HEK293 (cell line): ENCODE results near the gene PPP2R2B.

ENCODE experiments used
- CTCF ChIA-PET: fragments of 350-600 bp; formaldehyde crosslinking; extraction: SDS; loops from one replicate; lab custom pipeline; 2021; ENCODE audit warnings: antibody characterized with exemption; lab: Yijun Ruan, JAX
- POLR2A ChIA-PET: fragments of 300-600 bp; formaldehyde crosslinking; extraction: SDS; loops from one replicate; lab custom pipeline; 2020; ENCODE audit warnings: antibody characterized with exemption, inconsistent platforms; lab: Yijun Ruan, JAX
- H3K27ac ChIP-seq: fragments of 200-500 bp; sonication (Bioruptor generic); 2 replicates; pipeline ENCODE4 v1.5.1; 2014; ENCODE audit warnings: low read depth, low read length, control low read depth, inconsistent platforms; ENCODE audit errors: extremely low read depth
- H3K36me3 ChIP-seq, 2 experiments: fragments of 200-500 bp in 1 of 2; sonication (Bioruptor generic) in 1 of 2; 1 replicate in 1 of 2; 2 replicates in 1 of 2; pipeline ENCODE4 v1.5.1; 2014 to 2017; ENCODE audit warnings: inconsistent platforms in 2 of 2, low read length in 2 of 2; ENCODE audit not compliant: control insufficient read depth in 2 of 2, insufficient read depth in 1 of 2
- H3K4me1 ChIP-seq: fragments of 200-500 bp; sonication (Bioruptor generic); 2 replicates; pipeline ENCODE4 v1.5.1; 2014; ENCODE audit warnings: mild to moderate bottlenecking, low read length, inconsistent platforms; ENCODE audit not compliant: control insufficient read depth, insufficient read depth
- H3K4me3 ChIP-seq: 2 replicates; pipeline ENCODE4 v1.5.1; 2011; ENCODE audit warnings: low read depth, mild to moderate bottlenecking, control low read depth, low read length, moderate library complexity
- H3K9me3 ChIP-seq: fragments of 200-500 bp; sonication (Bioruptor generic); 2 replicates; pipeline ENCODE4 v1.5.1; 2014; ENCODE audit warnings: low read depth, low read length, inconsistent platforms; ENCODE audit not compliant: control insufficient read depth, insufficient read depth
- ATF2 ChIP-seq: fragments of 450-650 bp; formaldehyde crosslinking; IDR thresholded peaks from 2 replicates; pipeline ENCODE4 v1.5.1; 2016; ENCODE audit warnings: missing biosample characterization, missing genetic modification characterization, low read depth
- KLF16 ChIP-seq: fragments of 450-650 bp; formaldehyde crosslinking; IDR thresholded peaks from 2 replicates; pipeline ENCODE4 v1.5.1; 2017; ENCODE audit warnings: missing biosample characterization, missing genetic modification characterization
- KLF8 ChIP-seq: fragments of 450-650 bp; formaldehyde crosslinking; IDR thresholded peaks from 2 replicates; pipeline ENCODE4 v1.5.1; 2016; ENCODE audit warnings: missing biosample characterization, missing genetic modification characterization
- MEIS1 ChIP-seq: sonication (generic); formaldehyde crosslinking; IDR thresholded peaks from 2 replicates; pipeline ENCODE4 v1.8.1; 2022; ENCODE audit warnings: missing genetic modification reagents, mild to moderate bottlenecking, borderline replicate concordance
- PATZ1 ChIP-seq: fragments of 450-650 bp; formaldehyde crosslinking; IDR thresholded peaks from 2 replicates; pipeline ENCODE4 v1.5.1; 2016; ENCODE audit warnings: missing biosample characterization, missing genetic modification characterization
- PRDM2 ChIP-seq: fragments of 450-650 bp; formaldehyde crosslinking; IDR thresholded peaks from 2 replicates; pipeline ENCODE4 v1.5.1; 2016; ENCODE audit warnings: missing biosample characterization, missing genetic modification characterization, borderline replicate concordance
- REST ChIP-seq: fragments of 450-650 bp; formaldehyde crosslinking; IDR thresholded peaks from 2 replicates; pipeline ENCODE4 v1.5.1; 2016; ENCODE audit warnings: missing biosample characterization, missing genetic modification characterization
- YY1 ChIP-seq: fragments of 450-650 bp; formaldehyde crosslinking; IDR thresholded peaks from 2 replicates; pipeline ENCODE4 v1.5.1; 2018; ENCODE audit warnings: missing biosample characterization, missing genetic modification characterization
- ZBTB7A ChIP-seq: fragments of 450-650 bp; formaldehyde crosslinking; IDR thresholded peaks from 2 replicates; pipeline ENCODE4 v1.5.1; 2016; ENCODE audit warnings: low read depth, missing biosample characterization, missing genetic modification characterization
- ZFP3 ChIP-seq: fragments of 450-650 bp; formaldehyde crosslinking; IDR thresholded peaks from 2 replicates; pipeline ENCODE4 v1.5.1; 2016; ENCODE audit warnings: low read depth, missing biosample characterization, missing genetic modification characterization
- ZNF140 ChIP-seq: fragments of 450-650 bp; formaldehyde crosslinking; IDR thresholded peaks from 2 replicates; pipeline ENCODE4 v1.5.1; 2016; ENCODE audit warnings: missing biosample characterization, missing genetic modification characterization
- ZNF148 ChIP-seq: fragments of 450-650 bp; formaldehyde crosslinking; IDR thresholded peaks from 2 replicates; pipeline ENCODE4 v1.5.0; 2017; ENCODE audit warnings: missing biosample characterization, missing genetic modification characterization, borderline replicate concordance
- ZNF169 ChIP-seq: fragments of 450-650 bp; formaldehyde crosslinking; IDR thresholded peaks from 2 replicates; pipeline ENCODE4 v1.5.1; 2016; ENCODE audit warnings: missing biosample characterization, missing genetic modification characterization
- ZNF211 ChIP-seq: fragments of 450-650 bp; formaldehyde crosslinking; IDR thresholded peaks from 2 replicates; pipeline ENCODE4 v1.5.1; 2016; ENCODE audit warnings: low read depth, missing biosample characterization, missing genetic modification characterization
- ZNF341 ChIP-seq: fragments of 450-650 bp; formaldehyde crosslinking; IDR thresholded peaks from 2 replicates; pipeline ENCODE4; 2016; ENCODE audit warnings: low read depth, missing biosample characterization, missing genetic modification characterization
- ZNF37A ChIP-seq: fragments of 450-650 bp; IDR thresholded peaks from 2 replicates; pipeline ENCODE4 v1.5.1; 2018; ENCODE audit warnings: missing biosample characterization, missing genetic modification characterization
- ZNF416 ChIP-seq: fragments of 450-650 bp; formaldehyde crosslinking; IDR thresholded peaks from 2 replicates; pipeline ENCODE4 v1.5.1; 2016; ENCODE audit warnings: missing biosample characterization, missing genetic modification characterization
- ZNF510 ChIP-seq: fragments of 450-650 bp; formaldehyde crosslinking; IDR thresholded peaks from 2 replicates; pipeline ENCODE4 v1.5.1; 2018; ENCODE audit warnings: mild to moderate bottlenecking, missing genetic modification characterization, missing biosample characterization; ENCODE audit not compliant: insufficient replicate concordance
- ZNF560 ChIP-seq: fragments of 450-650 bp; formaldehyde crosslinking; IDR thresholded peaks from 2 replicates; pipeline ENCODE4 v1.5.1; 2017; ENCODE audit warnings: missing biosample characterization, missing genetic modification characterization, borderline replicate concordance
- ZNF600 ChIP-seq: fragments of 450-650 bp; formaldehyde crosslinking; IDR thresholded peaks from 2 replicates; pipeline ENCODE4 v1.5.1; 2016; ENCODE audit warnings: missing biosample characterization, missing genetic modification characterization

PPP2R2B gene

GRCh38 chr5:146584750-146585149 lies 293.8 kb downstream of the PPP2R2B start:
- H3K4me1 ChIP-seq, result no peaks in the 10 kb centered on the region
- no peaks in the 10 kb centered on the region for H3K36me3 ChIP-seq
- no peak overlapping the region for H3K27ac ChIP-seq
- no peak for TF ChIP-seq ZFP3
- no peak for TF ChIP-seq ZNF169 (tag by site-specific recombination)
- no peak for TF ChIP-seq PATZ1
- TF ChIP-seq ZNF510, result no peak
- TF ChIP-seq YY1 (tag by site-specific recombination), result no peak
- no peak for TF ChIP-seq ATF2 (tag by site-specific recombination)
- no peak for TF ChIP-seq KLF16 (tag by site-specific recombination)
- no peak for TF ChIP-seq ZNF341 (tag by site-specific recombination)
- TF ChIP-seq, all 188 proteins: peak for 0
- Histone ChIP-seq H3K9me3 (no peaks in the 10 kb centered on the region), H3K4me3 (no peak overlapping the region)
- CTCF ChIA-PET, result interaction anchor here (0.6 kb wide), 1 partner anchor 18 kb away, joined by 3 read pairs; no protein-coding TSS in a partner anchor
- POLR2A ChIA-PET, result no interaction called here

GRCh38 chr5:146582051-146582596 lies 296.4 kb downstream of the PPP2R2B start:
- ChIA-PET POLR2A (no interaction called here), CTCF (interaction anchor here (1.6 kb wide), 1 partner anchor 16 kb away, joined by 4 read pairs; no protein-coding TSS in a partner anchor)
- Histone ChIP-seq H3K4me1 (no peaks in the 10 kb centered on the region), H3K4me3 (no peak overlapping the region), H3K36me3 (no peaks in the 10 kb centered on the region), H3K27ac (no peak overlapping the region), H3K9me3 (no peaks in the 10 kb centered on the region)
- TF ChIP-seq ZNF211 (tag by site-specific recombination), result no peak
- TF ChIP-seq ZNF600 (tag by site-specific recombination), result no peak
- TF ChIP-seq PRDM2, result no peak
- no peak for TF ChIP-seq ZNF148
- TF ChIP-seq ZNF140 (tag by site-specific recombination), result no peak
- no peak for TF ChIP-seq ZBTB7A (tag by site-specific recombination)
- no peak for TF ChIP-seq ZNF416 (tag by site-specific recombination)
- TF ChIP-seq ZNF560, result no peak
- TF ChIP-seq REST, result no peak
- TF ChIP-seq MEIS1 (CRISPR knock-in tag), result no peak
- TF ChIP-seq KLF8 (tag by site-specific recombination), result no peak
- TF ChIP-seq ZNF37A (tag by site-specific recombination), result no peak
